T-helper 17 cell (primary cell): Measurements from ENCODE around the gene AP2S1. TPM values are rescaled to one million over a fixed set of nuclear protein-coding genes. Genes with fewer than 3 reads are reported as not detected.
A peak's percentile ranks its signal among the peaks of the same experiment; 100 is the strongest.
"Not testable (repeated sequence)": the region's sequence is repeated elsewhere in the genome, so short reads cannot be mapped to it uniquely, and the experiment has no call there.

Source experiments
- ATAC-seq: fragments of 150-1000 bp; cut with Tn5 transposase; 2 replicates; pipeline ENCODE4 v1.10.0; 2021; ENCODE audit warnings: mild to moderate bottlenecking, moderate library complexity
- DNase-seq, 3 donors: peaks; one replicate each; pipeline versions ENCODE4 v3.0.0 to v3.0.0-alpha.2; 2020 to 2021
- H3K9me3 ChIP-seq: one replicate; pipeline ENCODE4 v1.7.0; 2013; ENCODE audit warnings: low read length, mild to moderate bottlenecking; ENCODE audit not compliant: control insufficient read depth, poor library complexity, severe bottlenecking
- H3K27ac Mint-ChIP-seq: one replicate; pipeline ENCODE4 v1.8.0; 2022; ENCODE audit warnings: mild to moderate bottlenecking, moderate library complexity, mixed read lengths
- H3K27me3 Mint-ChIP-seq: one replicate; pipeline ENCODE4 v1.8.0; 2022; ENCODE audit warnings: mixed read lengths
- H3K36me3 Mint-ChIP-seq: one replicate; pipeline ENCODE4 v1.8.0; 2022; ENCODE audit warnings: low read depth, mixed read lengths
- H3K4me1 Mint-ChIP-seq: one replicate; pipeline ENCODE4 v1.8.0; 2022; ENCODE audit warnings: mild to moderate bottlenecking, mixed read lengths
- H3K4me3 Mint-ChIP-seq: one replicate; pipeline ENCODE4 v1.8.0; 2022; ENCODE audit warnings: mild to moderate bottlenecking, moderate library complexity, mixed read lengths
- total RNA-seq, 4 donors: library from RNA in 2 of 4; stranded (reverse) in 2 of 4; gene quantifications; one replicate each; pipeline ENCODE4 v1.2.3 and lab custom pipeline; 2022 to 2026

The AP2S1 gene
- total RNA-seq, 2 donors from 2014 or later = 37.0 to 39.7 TPM

- DNase-seq = no peak
- ATAC-seq = no peak
- Mint-ChIP-seq H3K4me1 (peaks cover 9% of the 10 kb centered on the region), H3K4me3 (no peak overlapping the region), H3K27me3 (no peaks in the 10 kb centered on the region), H3K27ac (no peak overlapping the region), H3K36me3 (no peaks in the 10 kb centered on the region)
- H3K9me3 ChIP-seq = no peaks in the 10 kb centered on the region
These were observed 30.4 kb upstream of the AP2S1 start for GRCh38 chr19:46881092-46881491.

- no peak overlapping the region for H3K4me3 Mint-ChIP-seq
- no peak for DNase-seq
- H3K27ac Mint-ChIP-seq = no peak overlapping the region
These were observed 29.8 kb upstream of the AP2S1 start for GRCh38 chr19:46880431-46880830.

GRCh38 chr19:46878613-46879375 is 28.1 kb upstream of the AP2S1 start:
- Mint-ChIP-seq H3K4me1 (peaks cover 7% of the 10 kb centered on the region), H3K36me3 (no peaks in the 10 kb centered on the region)

More at GRCh38 chr19:46880431-46880830, 29.8 kb upstream of the AP2S1 start:
- Mint-ChIP-seq H3K36me3 (no peaks in the 10 kb centered on the region), H3K4me1 (peaks cover 7% of the 10 kb centered on the region), H3K27me3 (no peaks in the 10 kb centered on the region)
- ATAC-seq = no peak
- no peaks in the 10 kb centered on the region for H3K9me3 ChIP-seq

GRCh38 chr19:46875657-46876056 is 25.0 kb upstream of the AP2S1 start:
- no peaks in the 10 kb centered on the region for H3K36me3 Mint-ChIP-seq
- DNase-seq = no peak
- no peak overlapping the region for H3K4me3 Mint-ChIP-seq
- H3K9me3 ChIP-seq = no peaks in the 10 kb centered on the region
- no peak overlapping the region for H3K27ac Mint-ChIP-seq
- no peaks in the 10 kb centered on the region for H3K4me1 Mint-ChIP-seq
- ATAC-seq = no peak
- H3K27me3 Mint-ChIP-seq = no peaks in the 10 kb centered on the region

More at GRCh38 chr19:46878613-46879375, 28.1 kb upstream of the AP2S1 start:
- DNase-seq = no peak
- Mint-ChIP-seq H3K4me3 (no peak overlapping the region), H3K27me3 (no peaks in the 10 kb centered on the region), H3K27ac (no peak overlapping the region)
- H3K9me3 ChIP-seq = no peaks in the 10 kb centered on the region
- no peak for ATAC-seq

GRCh38 chr19:46875234-46875633 is 24.6 kb upstream of the AP2S1 start:
- no peaks in the 10 kb centered on the region for H3K36me3 Mint-ChIP-seq
- H3K27me3 Mint-ChIP-seq = no peaks in the 10 kb centered on the region
- H3K4me1 Mint-ChIP-seq = no peaks in the 10 kb centered on the region
- ATAC-seq = no peak
- no peaks in the 10 kb centered on the region for H3K9me3 ChIP-seq
- no peak overlapping the region for H3K4me3 Mint-ChIP-seq
- DNase-seq = no peak
- no peak overlapping the region for H3K27ac Mint-ChIP-seq

- ATAC-seq (no peak), DNase-seq (no peak)
- no peaks in the 10 kb centered on the region for H3K27me3 Mint-ChIP-seq
- H3K4me1 Mint-ChIP-seq = peaks cover 10% of the 10 kb centered on the region
- H3K36me3 Mint-ChIP-seq = no peaks in the 10 kb centered on the region
- H3K9me3 ChIP-seq = no peaks in the 10 kb centered on the region
- no peak overlapping the region for H3K27ac Mint-ChIP-seq
- H3K4me3 Mint-ChIP-seq = no peak overlapping the region
These were observed 22.3 kb upstream of the AP2S1 start for GRCh38 chr19:46872967-46873366.

- not testable (repeated sequence) for H3K27ac Mint-ChIP-seq, H3K4me3 Mint-ChIP-seq
These were observed 20.5 kb upstream of the AP2S1 start for GRCh38 chr19:46871173-46871572.

GRCh38 chr19:46868025-46868802 is 17.6 kb upstream of the AP2S1 start:
- H3K4me3 Mint-ChIP-seq = no peak overlapping the region
- peaks cover 2% of the 10 kb centered on the region for H3K36me3 Mint-ChIP-seq
- H3K9me3 ChIP-seq = no peaks in the 10 kb centered on the region
- ATAC-seq = no peak
- peak overlapping the region; percentile 82 for H3K27ac Mint-ChIP-seq
- no peak for DNase-seq
- peaks cover 29% of the 10 kb centered on the region for H3K4me1 Mint-ChIP-seq
- H3K27me3 Mint-ChIP-seq = no peaks in the 10 kb centered on the region

More at GRCh38 chr19:46871173-46871572, 20.5 kb upstream of the AP2S1 start:
- ATAC-seq, H3K36me3 Mint-ChIP-seq, H3K9me3 ChIP-seq, DNase-seq, H3K27me3 Mint-ChIP-seq: not testable (repeated sequence)
- H3K4me1 Mint-ChIP-seq = peaks cover 24% of the 10 kb centered on the region

- Mint-ChIP-seq H3K27me3 (no peaks in the 10 kb centered on the region), H3K4me3 (no peak overlapping the region), H3K27ac (peak overlapping the region; percentile 82), H3K4me1 (peaks cover 29% of the 10 kb centered on the region), H3K36me3 (peaks cover 2% of the 10 kb centered on the region)
- DNase-seq (no peak), ATAC-seq (no peak)
- no peaks in the 10 kb centered on the region for H3K9me3 ChIP-seq
These were observed 16.5 kb upstream of the AP2S1 start for GRCh38 chr19:46867170-46867569.

GRCh38 chr19:46866407-46867136 is 15.9 kb upstream of the AP2S1 start:
- no peaks in the 10 kb centered on the region for H3K9me3 ChIP-seq
- Mint-ChIP-seq H3K27ac (peak overlapping the region; percentile 82), H3K4me3 (no peak overlapping the region), H3K36me3 (peaks cover 2% of the 10 kb centered on the region), H3K27me3 (no peaks in the 10 kb centered on the region), H3K4me1 (peaks cover 29% of the 10 kb centered on the region)
- no peak for DNase-seq
- ATAC-seq = no peak

- H3K4me1 Mint-ChIP-seq = peaks cover 32% of the 10 kb centered on the region
- no peak overlapping the region for H3K4me3 Mint-ChIP-seq
- DNase-seq (no peak), ATAC-seq (no peak)
- H3K36me3 Mint-ChIP-seq = peaks cover 2% of the 10 kb centered on the region
- no peaks in the 10 kb centered on the region for H3K9me3 ChIP-seq
- H3K27ac Mint-ChIP-seq = no peak overlapping the region
- H3K27me3 Mint-ChIP-seq = no peaks in the 10 kb centered on the region
These were observed 13.4 kb upstream of the AP2S1 start for GRCh38 chr19:46863818-46864629.

GRCh38 chr19:46862974-46863632 is 12.5 kb upstream of the AP2S1 start:
- ATAC-seq (no peak), DNase-seq (no peak)
- Mint-ChIP-seq H3K36me3 (peaks cover 2% of the 10 kb centered on the region), H3K4me3 (no peak overlapping the region), H3K27me3 (no peaks in the 10 kb centered on the region), H3K27ac (no peak overlapping the region), H3K4me1 (peaks cover 31% of the 10 kb centered on the region)
- no peaks in the 10 kb centered on the region for H3K9me3 ChIP-seq
